HS-27A (cell line): ENCODE data around the gene CEP131.

Source experiments
- DNase-seq: peaks from one replicate; pipeline ENCODE4 v3.0.0-alpha.2; 2012; ENCODE audit warnings: low read depth, missing footprints

CEP131 gene

GRCh38 chr17:81222906-81223761 lies at the start of gene CEP131:
Gene CEP131, minus strand, starts transcription at chr17:81222965. Its CDS starts 2,909 bp downstream, at chr17:81220056.
- peak; percentile 75 for DNase-seq

GRCh38 chr17:81271226-81271625 lies 48.5 kb upstream of the CEP131 start:
- no peak for DNase-seq

- no peak for DNase-seq
These were observed 47.5 kb upstream of the CEP131 start for GRCh38 chr17:81270279-81270678.

GRCh38 chr17:81267390-81268067 lies 44.8 kb upstream of the CEP131 start:
- no peak for DNase-seq

- DNase-seq, result no peak
These were observed 42.8 kb upstream of the CEP131 start for GRCh38 chr17:81265576-81265975.

GRCh38 chr17:81264640-81265039 lies 41.9 kb upstream of the CEP131 start:
- DNase-seq, result no peak

GRCh38 chr17:81263371-81264181 lies 40.8 kb upstream of the CEP131 start:
- no peak for DNase-seq

- DNase-seq, result no peak
These were observed 39.0 kb upstream of the CEP131 start for GRCh38 chr17:81261582-81262336.

- no peak for DNase-seq
These were observed 38.3 kb upstream of the CEP131 start for GRCh38 chr17:81261096-81261495.

GRCh38 chr17:81260641-81261040 lies 37.9 kb upstream of the CEP131 start:
- DNase-seq, result no peak

GRCh38 chr17:81260171-81260570 lies 37.4 kb upstream of the CEP131 start:
- DNase-seq, result no peak

GRCh38 chr17:81259058-81259605 lies 36.4 kb upstream of the CEP131 start:
- no peak for DNase-seq

GRCh38 chr17:81258292-81258691 lies 35.5 kb upstream of the CEP131 start:
- no peak for DNase-seq

- no peak for DNase-seq
These were observed 34.8 kb upstream of the CEP131 start for GRCh38 chr17:81257533-81257932.

- no peak for DNase-seq
These were observed 33.9 kb upstream of the CEP131 start for GRCh38 chr17:81256616-81257015.

GRCh38 chr17:81254955-81255717 lies 32.4 kb upstream of the CEP131 start:
- no peak for DNase-seq

GRCh38 chr17:81253358-81254131 lies 30.8 kb upstream of the CEP131 start:
- DNase-seq, result no peak

- DNase-seq, result no peak
These were observed 30.2 kb upstream of the CEP131 start for GRCh38 chr17:81252987-81253329.

GRCh38 chr17:81252326-81252986 lies 29.7 kb upstream of the CEP131 start:
- DNase-seq, result no peak
